ENCODE data around the gene VPS35L. TPM values are rescaled to one million over a fixed set of nuclear protein-coding genes. Genes with fewer than 3 reads are reported as not detected.
A peak's percentile ranks its signal among the peaks of the same experiment; 100 is the strongest.

Gene VPS35L
- total and polyA plus RNA-seq, 2 of the 13 experiments (the other 11 are each of a cell fraction or from before 2014, with no cell fraction given), result 1.4 to 1.6 TPM

DNA sequence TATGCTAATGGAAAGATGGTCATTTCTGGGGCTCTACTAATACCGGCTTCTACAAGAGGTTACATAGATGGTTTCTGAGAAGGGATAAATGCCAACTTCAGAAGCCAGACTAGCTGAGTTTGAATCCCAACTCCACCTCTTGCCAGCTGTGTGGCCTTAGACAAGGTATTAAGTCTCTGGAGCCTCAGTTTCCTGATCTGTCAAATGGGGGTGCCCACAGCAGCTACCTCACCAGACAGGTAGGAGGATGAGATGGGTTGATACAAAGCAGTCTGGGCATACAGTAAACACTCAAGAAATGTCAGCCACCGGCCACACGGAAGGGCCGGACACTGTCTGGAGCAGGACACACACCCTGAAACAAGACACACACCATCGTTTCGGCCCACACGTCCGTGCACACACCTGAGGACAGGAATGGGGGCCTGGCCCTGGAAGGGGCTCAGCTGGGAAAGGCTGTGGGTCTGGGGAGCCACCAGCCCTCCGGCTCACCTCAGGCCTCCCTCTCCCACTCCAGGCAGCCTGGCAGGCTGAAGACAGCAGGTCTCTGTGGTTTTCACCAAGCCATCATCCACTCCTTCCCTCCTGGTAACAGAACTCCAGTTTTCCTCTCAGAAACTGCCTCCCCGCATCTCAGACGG lies 157.0 kb downstream of the VPS35L start:
- Histone ChIP-seq H2AFZ (ENCODE audit: low read length) (no peak overlapping the region), H3K27me3 (ENCODE audit: control insufficient read depth in 1 of 2, insufficient read depth in 2 of 2, low read length in 2 of 2) (no peaks in the 10 kb centered on the region; a peak in 1 of 5 replicates), H3K9ac (ENCODE audit: insufficient read depth, low read depth, low read length) (no peak overlapping the region), H3K79me2 (ENCODE audit: insufficient read depth, low read length) (peaks cover 27% of the 10 kb centered on the region), H3K27ac (ENCODE audit: extremely low read length, insufficient read depth, low read length) (no peak overlapping the region), H3K36me3 (replicated peaks in 1 of 2; ENCODE audit: control insufficient read depth in 1 of 2, insufficient read depth in 2 of 2, low read length in 2 of 2) (peaks cover 40 to 46% of the 10 kb centered on the region in 2 experiments), H3K4me3 (replicated peaks in 1 of 3; ENCODE audit: insufficient read depth in 1 of 3, low read depth in 2 of 3, low read length in 3 of 3) (no peak overlapping the region), H3K9me3 (ENCODE audit: low read length) (no peaks in the 10 kb centered on the region), H3K4me2 (ENCODE audit: low read depth, low read length) (no peak overlapping the region), H4K20me1 (ENCODE audit: insufficient read depth, low read length) (peaks cover 4% of the 10 kb centered on the region), H3K4me1 (ENCODE audit: insufficient read depth, low read length) (peaks cover 37% of the 10 kb centered on the region)
- ATAC-seq (no peak), DNase-seq (ENCODE audit: low spot score) (no peak), FAIRE-seq (no peak)
- CTCF ChIA-PET (ENCODE audit: low intra/inter-chr PET ratio, low total read pairs), result no interaction called here
- TF ChIP-seq AGO2 (optimal IDR thresholded peaks at IDR 0.05; ENCODE audit: low read depth, low read length) (peak; percentile 75), ZNF790 (CRISPR knock-in tag; IDR thresholded peaks at IDR 0.05; ENCODE audit: borderline replicate concordance) (no peak), ZNF629 (CRISPR knock-in tag; conservative IDR thresholded peaks at IDR 0.05) (peak; percentile 73), ZNF382 (CRISPR knock-in tag; IDR thresholded peaks at IDR 0.05; ENCODE audit: borderline replicate concordance) (no peak), XRCC5 (optimal IDR thresholded peaks at IDR 0.05; ENCODE audit: low read length) (no peak), YEATS4 (CRISPR knock-in tag; IDR thresholded peaks at IDR 0.05; ENCODE audit: borderline replicate concordance) (no peak), ZNF614 (CRISPR knock-in tag; IDR thresholded peaks at IDR 0.05; ENCODE audit: borderline replicate concordance) (no peak), PPARG (CRISPR knock-in tag; conservative IDR thresholded peaks at IDR 0.05) (no peak), ZNF589 (CRISPR knock-in tag; conservative IDR thresholded peaks at IDR 0.05) (no peak), POLR2A (IDR thresholded peaks at IDR 0.05; ENCODE audit: insufficient read depth in 1 of 2, low read depth in 2 of 2, low read length in 2 of 2) (0 out of 4 replicates have a peak, but pooled peaks of 1 of the 2 experiments have one; percentile 29), HNF4G (IDR thresholded peaks at IDR 0.05; ENCODE audit: borderline replicate concordance, low read depth, low read length) (no peak), HNF4G (CRISPR knock-in tag; IDR thresholded peaks at IDR 0.05; ENCODE audit: borderline replicate concordance, low read depth) (no peak), RBFOX2 (IDR thresholded peaks at IDR 0.05; ENCODE audit: low read depth, low read length) (peak; percentile 64), KLF16 (CRISPR knock-in tag; IDR thresholded peaks at IDR 0.05) (no peak)
- TF ChIP-seq, protein P1, sequence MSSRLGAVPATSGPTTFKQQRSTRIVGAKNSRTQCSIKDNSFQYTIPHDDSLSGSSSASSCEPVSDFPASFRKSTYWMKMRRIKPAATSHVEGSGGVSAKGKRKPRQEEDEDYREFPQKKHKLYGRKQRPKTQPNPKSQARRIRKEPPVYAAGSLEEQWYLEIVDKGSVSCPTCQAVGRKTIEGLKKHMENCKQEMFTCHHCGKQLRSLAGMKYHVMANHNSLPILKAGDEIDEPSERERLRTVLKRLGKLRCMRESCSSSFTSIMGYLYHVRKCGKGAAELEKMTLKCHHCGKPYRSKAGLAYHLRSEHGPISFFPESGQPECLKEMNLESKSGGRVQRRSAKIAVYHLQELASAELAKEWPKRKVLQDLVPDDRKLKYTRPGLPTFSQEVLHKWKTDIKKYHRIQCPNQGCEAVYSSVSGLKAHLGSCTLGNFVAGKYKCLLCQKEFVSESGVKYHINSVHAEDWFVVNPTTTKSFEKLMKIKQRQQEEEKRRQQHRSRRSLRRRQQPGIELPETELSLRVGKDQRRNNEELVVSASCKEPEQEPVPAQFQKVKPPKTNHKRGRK (CRISPR knock-in tag; IDR thresholded peaks at IDR 0.05), result no peak
- TF ChIP-seq, protein P2, sequence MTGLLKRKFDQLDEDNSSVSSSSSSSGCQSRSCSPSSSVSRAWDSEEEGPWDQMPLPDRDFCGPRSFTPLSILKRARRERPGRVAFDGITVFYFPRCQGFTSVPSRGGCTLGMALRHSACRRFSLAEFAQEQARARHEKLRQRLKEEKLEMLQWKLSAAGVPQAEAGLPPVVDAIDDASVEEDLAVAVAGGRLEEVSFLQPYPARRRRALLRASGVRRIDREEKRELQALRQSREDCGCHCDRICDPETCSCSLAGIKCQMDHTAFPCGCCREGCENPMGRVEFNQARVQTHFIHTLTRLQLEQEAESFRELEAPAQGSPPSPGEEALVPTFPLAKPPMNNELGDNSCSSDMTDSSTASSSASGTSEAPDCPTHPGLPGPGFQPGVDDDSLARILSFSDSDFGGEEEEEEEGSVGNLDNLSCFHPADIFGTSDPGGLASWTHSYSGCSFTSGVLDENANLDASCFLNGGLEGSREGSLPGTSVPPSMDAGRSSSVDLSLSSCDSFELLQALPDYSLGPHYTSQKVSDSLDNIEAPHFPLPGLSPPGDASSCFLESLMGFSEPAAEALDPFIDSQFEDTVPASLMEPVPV (CRISPR knock-in tag; IDR thresholded peaks at IDR 0.05), result no peak
- TF ChIP-seq, protein P3, sequence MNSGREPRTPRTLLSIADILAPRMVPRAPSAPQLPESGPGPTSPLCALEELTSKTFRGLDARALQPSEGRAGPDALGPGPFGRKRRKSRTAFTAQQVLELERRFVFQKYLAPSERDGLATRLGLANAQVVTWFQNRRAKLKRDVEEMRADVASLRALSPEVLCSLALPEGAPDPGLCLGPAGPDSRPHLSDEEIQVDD (CRISPR knock-in tag; IDR thresholded peaks at IDR 0.05; ENCODE audit: borderline replicate concordance), result no peak
- WGBS (ENCODE audit: low lambda C conversion rate), result 97% methylated on average over 11 of the region's 11 CpGs
- in situ Hi-C loops (cut with HindIII; ENCODE audit: extremely low pct_ligation_motif_present, low pct_unique_long_range_greater_than_20kb), result no loop called here
- no TSS peak for BruUV-seq (replicated peaks)
- POLR2A ChIA-PET, result no interaction called here
- intact Hi-C loops (cut with micrococcal nuclease; ENCODE audit: unreplicated experiment), result no loop called here

Measured in HepG2 (cell line).